Activated CD4-positive, alpha-beta T cell treated with anti-CD3 and anti-CD28 coated beads, Interleukin-2, amount 10 ng/mL, durations not matched to agents 24 days and 14 days (primary cell): ENCODE data around the gene SLC9A5. TPM values are rescaled to one million over a fixed set of nuclear protein-coding genes. Genes with fewer than 3 reads are reported as not detected.

ENCODE experiments used
- DNase-seq: peaks from one replicate; pipeline ENCODE4 v3.0.0; 2022
- H3K27ac Mint-ChIP-seq: one replicate; pipeline ENCODE4 v1.8.0; 2022; ENCODE audit warnings: mild to moderate bottlenecking, mixed read lengths
- H3K27me3 Mint-ChIP-seq: one replicate; pipeline ENCODE4 v1.8.0; 2022; ENCODE audit warnings: mixed read lengths
- H3K36me3 Mint-ChIP-seq: one replicate; pipeline ENCODE4 v1.8.0; 2022; ENCODE audit warnings: low read depth, mild to moderate bottlenecking, mixed read lengths
- H3K4me1 Mint-ChIP-seq: one replicate; pipeline ENCODE4 v1.8.0; 2021; ENCODE audit warnings: mixed read lengths
- H3K4me3 Mint-ChIP-seq: one replicate; pipeline ENCODE4 v1.8.0; 2022; ENCODE audit warnings: mild to moderate bottlenecking, moderate library complexity, mixed read lengths
- H3K9me3 Mint-ChIP-seq: one replicate; pipeline ENCODE4 v1.8.0; 2021; ENCODE audit warnings: mixed read lengths
- intact Hi-C: fragments of 100-400 bp; cut with micrococcal nuclease; formaldehyde crosslinking; loops from one replicate; pipeline ENCODE4 v1.15.1; 2023
- total RNA-seq: library from RNA; stranded (reverse); gene quantifications from 2 replicates; pipeline ENCODE4 v1.2.3, GENCODE V29; 2022

SLC9A5 gene
- total RNA-seq, 1 donor from 2014 or later: 5.3 TPM

- no peak overlapping the region for H3K27ac Mint-ChIP-seq
- H3K9me3 Mint-ChIP-seq: no peaks in the 10 kb centered on the region
- no peaks in the 10 kb centered on the region for H3K27me3 Mint-ChIP-seq
- intact Hi-C loops: no loop called here
- H3K4me1 Mint-ChIP-seq: no peaks in the 10 kb centered on the region
- H3K4me3 Mint-ChIP-seq: no peak overlapping the region
- H3K36me3 Mint-ChIP-seq: peaks cover 4% of the 10 kb centered on the region
- DNase-seq: no peak
Observed at GRCh38 chr16:67209565-67209964, 39.2 kb upstream of the SLC9A5 start.

- no peaks in the 10 kb centered on the region for H3K4me1 Mint-ChIP-seq
- no peaks in the 10 kb centered on the region for H3K9me3 Mint-ChIP-seq
- H3K36me3 Mint-ChIP-seq: peaks cover 4% of the 10 kb centered on the region
Observed at GRCh38 chr16:67210069-67210937, 38.5 kb upstream of the SLC9A5 start.

GRCh38 chr16:67211674-67212073 is 37.1 kb upstream of the SLC9A5 start:
- Mint-ChIP-seq H3K27ac (no peak overlapping the region), H3K4me1 (peaks cover 2% of the 10 kb centered on the region), H3K4me3 (no peak overlapping the region), H3K27me3 (no peaks in the 10 kb centered on the region), H3K36me3 (no peaks in the 10 kb centered on the region), H3K9me3 (no peaks in the 10 kb centered on the region)
- intact Hi-C loops: no loop called here
- DNase-seq: no peak

More at GRCh38 chr16:67210069-67210937, 38.5 kb upstream of the SLC9A5 start:
- no peak overlapping the region for H3K4me3 Mint-ChIP-seq
- H3K27ac Mint-ChIP-seq: peak overlapping the region; percentile 20
- intact Hi-C loops: no loop called here
- no peaks in the 10 kb centered on the region for H3K27me3 Mint-ChIP-seq
- no peak for DNase-seq

GRCh38 chr16:67212766-67213165 is 36.0 kb upstream of the SLC9A5 start:
- Mint-ChIP-seq H3K36me3 (no peaks in the 10 kb centered on the region), H3K4me1 (peaks cover 7% of the 10 kb centered on the region), H3K27ac (no peak overlapping the region), H3K27me3 (no peaks in the 10 kb centered on the region), H3K4me3 (no peak overlapping the region), H3K9me3 (no peaks in the 10 kb centered on the region)
- DNase-seq: no peak
- intact Hi-C loops: no loop called here

GRCh38 chr16:67213197-67214019 is 35.4 kb upstream of the SLC9A5 start:
- Mint-ChIP-seq H3K27ac (no peak overlapping the region), H3K27me3 (no peaks in the 10 kb centered on the region), H3K4me3 (no peak overlapping the region), H3K36me3 (no peaks in the 10 kb centered on the region), H3K4me1 (peaks cover 8% of the 10 kb centered on the region), H3K9me3 (no peaks in the 10 kb centered on the region)
- intact Hi-C loops: no loop called here
- no peak for DNase-seq

- Mint-ChIP-seq H3K36me3 (no peaks in the 10 kb centered on the region), H3K27me3 (no peaks in the 10 kb centered on the region), H3K9me3 (no peaks in the 10 kb centered on the region), H3K4me1 (peaks cover 8% of the 10 kb centered on the region), H3K27ac (no peak overlapping the region), H3K4me3 (no peak overlapping the region)
- no peak for DNase-seq
- intact Hi-C loops: no loop called here
Observed at GRCh38 chr16:67215706-67216105, 33.1 kb upstream of the SLC9A5 start.

- intact Hi-C loops: no loop called here
- H3K9me3 Mint-ChIP-seq: no peaks in the 10 kb centered on the region
- H3K27ac Mint-ChIP-seq: no peak overlapping the region
- H3K36me3 Mint-ChIP-seq: no peaks in the 10 kb centered on the region
- no peak overlapping the region for H3K4me3 Mint-ChIP-seq
- peaks cover 8% of the 10 kb centered on the region for H3K4me1 Mint-ChIP-seq
- no peaks in the 10 kb centered on the region for H3K27me3 Mint-ChIP-seq
- DNase-seq: no peak
Observed at GRCh38 chr16:67216612-67217490, 31.9 kb upstream of the SLC9A5 start.

- H3K36me3 Mint-ChIP-seq: peaks cover 20% of the 10 kb centered on the region
- no peaks in the 10 kb centered on the region for H3K9me3 Mint-ChIP-seq
- intact Hi-C loops: no loop called here
- H3K27me3 Mint-ChIP-seq: no peaks in the 10 kb centered on the region
- DNase-seq: no peak
- H3K4me1 Mint-ChIP-seq: peaks cover 43% of the 10 kb centered on the region
- H3K4me3 Mint-ChIP-seq: no peak overlapping the region
- H3K27ac Mint-ChIP-seq: peak overlapping the region; percentile 35
Observed at GRCh38 chr16:67223992-67224391, 24.8 kb upstream of the SLC9A5 start.

- intact Hi-C loops: loop anchor here (1.0 kb wide), 1 partner anchor 34 kb away; the partner anchor contains the start of gene E2F4
- Mint-ChIP-seq H3K4me1 (peaks cover 43% of the 10 kb centered on the region), H3K4me3 (peak overlapping the region; percentile 98), H3K9me3 (no peaks in the 10 kb centered on the region), H3K27me3 (no peaks in the 10 kb centered on the region), H3K27ac (peak overlapping the region; percentile 98), H3K36me3 (peaks cover 43% of the 10 kb centered on the region)
- DNase-seq: peak; percentile 69
Observed at GRCh38 chr16:67226295-67226803, 22.4 kb upstream of the SLC9A5 start.

- Mint-ChIP-seq H3K36me3 (peaks cover 47% of the 10 kb centered on the region), H3K4me3 (peak within 1 kb of the TSS; percentile 98), H3K27ac (peak within 1 kb of the TSS; percentile 98), H3K27me3 (no peaks in the 10 kb centered on the region), H3K4me1 (peaks cover 43% of the 10 kb centered on the region), H3K9me3 (no peaks in the 10 kb centered on the region)
- intact Hi-C loops: loop anchor here (1.0 kb wide), 3 partner anchors 9 to 35 kb away; partner anchors contain the start of gene E2F4
- peak; percentile 100 for DNase-seq
Observed at GRCh38 chr16:67226804-67227566, 21.8 kb upstream of the SLC9A5 start, which contains the start of gene TMEM208. Gene TMEM208, plus strand, starts transcription at chr16:67227130. Its CDS starts 89 bp downstream, at chr16:67227219.

GRCh38 chr16:67227567-67227921 is 21.2 kb upstream of the SLC9A5 start:
- peaks cover 49% of the 10 kb centered on the region for H3K36me3 Mint-ChIP-seq
- H3K4me1 Mint-ChIP-seq: peaks cover 43% of the 10 kb centered on the region
- intact Hi-C loops: loop anchor here (1.0 kb wide), 2 partner anchors 9 to 17 kb away; no protein-coding TSS in a partner anchor
- H3K9me3 Mint-ChIP-seq: no peaks in the 10 kb centered on the region
- H3K27me3 Mint-ChIP-seq: no peaks in the 10 kb centered on the region
- peak overlapping the region; percentile 98 for H3K27ac Mint-ChIP-seq
- peak overlapping the region; percentile 98 for H3K4me3 Mint-ChIP-seq
- DNase-seq: no peak

- Mint-ChIP-seq H3K36me3 (peaks cover 51% of the 10 kb centered on the region), H3K9me3 (no peaks in the 10 kb centered on the region), H3K27ac (peak overlapping the region; percentile 98), H3K4me3 (peak overlapping the region; percentile 98), H3K27me3 (no peaks in the 10 kb centered on the region), H3K4me1 (peaks cover 41% of the 10 kb centered on the region)
- DNase-seq: no peak
- intact Hi-C loops: loop anchor here (2.0 kb wide), 1 partner anchor 433 kb away; the partner anchor contains the start of genes ACD and PARD6A
Observed at GRCh38 chr16:67228034-67228785, 20.6 kb upstream of the SLC9A5 start.
